ENCODE results near the gene MAP3K4. TPM values are rescaled to one million over a fixed set of nuclear protein-coding genes. Genes with fewer than 3 reads are reported as not detected.
A peak's percentile ranks its signal among the peaks of the same experiment; 100 is the strongest.

MAP3K4 gene
- total RNA-seq, 1 experiment from 2014 or later, result 54.3 TPM

DNA sequence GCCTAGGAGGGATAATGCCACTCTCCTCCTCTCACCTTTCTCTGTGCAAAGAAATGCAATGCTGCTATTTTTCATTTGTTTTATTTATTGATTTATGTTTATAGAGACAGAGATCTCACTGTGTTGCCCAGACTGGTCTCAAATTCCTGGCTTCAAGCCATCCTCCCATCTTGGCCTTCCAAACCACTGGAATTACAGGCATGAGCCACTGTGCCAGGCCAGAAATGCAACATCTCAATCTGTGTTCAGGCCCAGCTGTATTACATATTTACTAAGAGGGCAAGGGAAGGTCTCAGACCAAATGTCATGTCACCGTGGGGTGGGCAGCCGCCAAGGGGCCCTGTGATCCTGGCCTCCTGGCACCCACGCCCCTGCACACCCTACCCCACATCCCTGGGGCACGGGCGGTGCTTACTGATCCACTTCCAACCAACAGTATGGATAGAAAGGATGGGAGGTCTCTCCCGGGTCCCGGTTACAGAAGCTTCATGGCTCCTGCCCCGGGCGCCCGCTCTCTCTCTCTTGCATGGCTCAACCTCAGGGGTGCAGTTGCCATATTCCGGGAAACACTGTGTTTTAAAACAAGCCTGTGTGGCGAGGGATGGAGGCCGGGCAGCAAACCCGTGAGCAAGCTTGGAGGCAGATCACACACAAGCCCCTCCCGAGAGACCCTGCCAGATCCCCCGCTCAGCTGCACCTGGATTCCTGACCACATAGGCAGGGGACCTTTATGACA lies 170.5 kb downstream of the MAP3K4 start:
- TF ChIP-seq, protein P1, sequence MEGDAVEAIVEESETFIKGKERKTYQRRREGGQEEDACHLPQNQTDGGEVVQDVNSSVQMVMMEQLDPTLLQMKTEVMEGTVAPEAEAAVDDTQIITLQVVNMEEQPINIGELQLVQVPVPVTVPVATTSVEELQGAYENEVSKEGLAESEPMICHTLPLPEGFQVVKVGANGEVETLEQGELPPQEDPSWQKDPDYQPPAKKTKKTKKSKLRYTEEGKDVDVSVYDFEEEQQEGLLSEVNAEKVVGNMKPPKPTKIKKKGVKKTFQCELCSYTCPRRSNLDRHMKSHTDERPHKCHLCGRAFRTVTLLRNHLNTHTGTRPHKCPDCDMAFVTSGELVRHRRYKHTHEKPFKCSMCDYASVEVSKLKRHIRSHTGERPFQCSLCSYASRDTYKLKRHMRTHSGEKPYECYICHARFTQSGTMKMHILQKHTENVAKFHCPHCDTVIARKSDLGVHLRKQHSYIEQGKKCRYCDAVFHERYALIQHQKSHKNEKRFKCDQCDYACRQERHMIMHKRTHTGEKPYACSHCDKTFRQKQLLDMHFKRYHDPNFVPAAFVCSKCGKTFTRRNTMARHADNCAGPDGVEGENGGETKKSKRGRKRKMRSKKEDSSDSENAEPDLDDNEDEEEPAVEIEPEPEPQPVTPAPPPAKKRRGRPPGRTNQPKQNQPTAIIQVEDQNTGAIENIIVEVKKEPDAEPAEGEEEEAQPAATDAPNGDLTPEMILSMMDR (conservative IDR thresholded peaks at IDR 0.05), result no peak
- Histone ChIP-seq H3K18ac (ENCODE audit: insufficient read length, low read depth, low read length) (no peak overlapping the region), H2AFZ (ENCODE audit: low read length) (no peak overlapping the region), H3K79me1 (ENCODE audit: insufficient read depth, low read depth, low read length, poor library complexity, severe bottlenecking) (no peaks in the 10 kb centered on the region), H3K4me2 (ENCODE audit: insufficient read depth, insufficient read length, low read length) (no peak overlapping the region), H2BK12ac (ENCODE audit: insufficient read length, low read depth, low read length) (no peak overlapping the region), H2BK20ac (ENCODE audit: low read depth, low read length, poor library complexity, severe bottlenecking) (no peak overlapping the region), H4K8ac (replicated peaks; ENCODE audit: insufficient read length, low read depth, low read length) (no peak overlapping the region), H3K27me3 (ENCODE audit: insufficient read depth, low read length) (no peaks in the 10 kb centered on the region), H2BK5ac (ENCODE audit: insufficient read length, low read length) (no peak overlapping the region), H3K27ac (ENCODE audit: insufficient read length, low read depth, low read length) (no peak overlapping the region), H3K4me1 (ENCODE audit: insufficient read depth, low read length) (peaks cover 6% of the 10 kb centered on the region; the same call in 1 of the 2 replicates), H2BK15ac (ENCODE audit: low read depth, low read length) (no peak overlapping the region), H3K14ac (ENCODE audit: insufficient read depth, low read length) (no peak overlapping the region), H2BK120ac (ENCODE audit: low read depth, low read length, poor library complexity, severe bottlenecking) (no peak overlapping the region), H4K20me1 (ENCODE audit: control insufficient read depth, insufficient read depth, insufficient read length) (no peaks in the 10 kb centered on the region), H3K9ac (ENCODE audit: extremely low read depth, insufficient read length, low read length) (no peak overlapping the region), H3K9me3 (ENCODE audit: control insufficient read depth, low read depth, low read length) (no peaks in the 10 kb centered on the region), H3T11ph (ENCODE audit: low read length) (no peak overlapping the region), H2AK5ac (ENCODE audit: insufficient read length, low read length) (no peak overlapping the region), H3K56ac (ENCODE audit: insufficient read length, low read depth, low read length) (no peak overlapping the region), H3K23ac (ENCODE audit: insufficient read length, low read depth, low read length) (no peak overlapping the region), H4K5ac (ENCODE audit: insufficient read length, low read depth, low read length) (no peak overlapping the region), H3K79me2 (ENCODE audit: insufficient read depth, low read length) (no peaks in the 10 kb centered on the region), H3K23me2 (ENCODE audit: insufficient read length, low read depth, low read length, poor library complexity, severe bottlenecking) (no peaks in the 10 kb centered on the region), H4K91ac (ENCODE audit: insufficient read length, low read depth, low read length) (no peak overlapping the region), H3K4ac (ENCODE audit: low read depth, low read length) (no peak overlapping the region)
- no CpG with 5 or more reads among the region's 16 CpGs for WGBS (ENCODE audit: extremely low coverage, insufficient read length, low lambda C conversion rate)
- H3K36me3 Mint-ChIP-seq (ENCODE audit: insufficient read depth in 1 of 3, low read depth in 3 of 3), result peaks cover 67 to 71% (median 67%) of the 10 kb centered on the region in 3 experiments
- H3K27me3 Mint-ChIP-seq (ENCODE audit: low read depth), result no peaks in the 10 kb centered on the region
- H3K4me1 Mint-ChIP-seq, result peaks cover 27 to 28% of the 10 kb centered on the region in 2 experiments
- DNase-seq, result no peak
- H3K27ac Mint-ChIP-seq, result peak overlapping the region in 1 of 3 experiments; percentile 75; a peak in 1 of 7 replicates
- H3K9me3 Mint-ChIP-seq, result peaks cover 7 to 9% of the 10 kb centered on the region in 2 experiments; a peak in 4 of 5 replicates
- no peak overlapping the region for H3K4me3 Mint-ChIP-seq
